Heart right ventricle (tissue), 16 donors: ENCODE results near the gene GPSM3. TPM values are rescaled to one million over a fixed set of nuclear protein-coding genes. Genes with fewer than 3 reads are reported as not detected.
A peak's percentile ranks its signal among the peaks of the same experiment; 100 is the strongest.

Source experiments
- ATAC-seq, 8 donors: fragments of 200-7000 bp; cut with Tn5 transposase; one replicate each; pipeline ENCODE4 v1.9.1; 2020; ENCODE audit warnings: mild to moderate bottlenecking in 8 of 8, moderate library complexity in 8 of 8, moderate number of reproducible peaks in 1 of 8
- DNase-seq, 2 donors: peaks; one replicate each; pipeline ENCODE4 v3.0.0-alpha.2; 2020
- H3K27ac ChIP-seq, 10 donors: fragments of 200-600 bp; sonication (generic) in 2 of 10; one replicate each; pipeline versions ENCODE4 v1.5.0 to v1.8.0; 2020 to 2022; ENCODE audit warnings: mild to moderate bottlenecking in 3 of 10
- H3K27me3 ChIP-seq, 7 donors: fragments of 200-600 bp; one replicate each; pipeline ENCODE4 v1.8.0; 2021 to 2022; ENCODE audit warnings: mild to moderate bottlenecking in 2 of 7
- H3K36me3 ChIP-seq, 9 donors: fragments of 200-600 bp; sonication (generic) in 1 of 9; one replicate each; pipeline versions ENCODE4 v1.5.0 to v1.8.0; 2020 to 2022; ENCODE audit warnings: mild to moderate bottlenecking in 2 of 9
- H3K4me1 ChIP-seq, 9 donors: fragments of 200-600 bp; sonication (generic) in 1 of 9; one replicate each; pipeline versions ENCODE4 v1.5.0 to v1.8.0; 2020 to 2022; ENCODE audit warnings: mild to moderate bottlenecking in 4 of 9
- H3K4me3 ChIP-seq, 10 donors: fragments of 200-600 bp; sonication (generic) in 2 of 10; one replicate each; pipeline versions ENCODE4 v1.5.0 to v1.8.0; 2020 to 2022; ENCODE audit warnings: mild to moderate bottlenecking in 7 of 10, moderate library complexity in 2 of 10
- H3K9me3 ChIP-seq, 11 donors: fragments of 200-600 bp in 10 of 11; sonication (generic) in 2 of 11; one replicate each; pipeline versions ENCODE4 v1.5.0 to v1.8.0; 2013 to 2022; ENCODE audit warnings: mild to moderate bottlenecking in 2 of 11, control low read depth in 1 of 11, moderate library complexity in 1 of 11
- CTCF ChIP-seq, 9 donors: fragments of 200-600 bp; sonication (generic) in 2 of 9; IDR thresholded peaks; one replicate each; pipeline versions ENCODE4 v1.5.0 to v1.8.0; 2021 to 2022; ENCODE audit warnings: antibody characterized with exemption in 9 of 9, mild to moderate bottlenecking in 5 of 9, moderate library complexity in 1 of 9
- WGBS, 2 donors: extraction: QIAGEN DNeasy Blood & Tissue Kit; methylation state at CpG; one replicate each; pipeline ENCODE4 v1.1.7; 2013; ENCODE audit warnings: inconsistent platforms in 1 of 2; 5-methylcytosine and 5-hydroxymethylcytosine counted together
- intact Hi-C, 10 donors: fragments of 100-400 bp; cut with DNase I; formaldehyde crosslinking; loops; one replicate each; pipeline versions ENCODE4 v1.11.1 to v1.14.2; 2022
- polyA plus RNA-seq, 2 donors: library from polyadenylated mRNA; stranded (reverse); fragments of 200-250 nt; gene quantifications; one replicate each; pipeline ENCODE4 v1.2.3, GENCODE V29; 2013
- total RNA-seq, 10 donors: library from RNA; stranded (reverse); fragmentation: NEBNext Ultra II Directional in 3 of 10; extraction: Animal tissue kit (Norgen Biotek cat#: 25700) in 3 of 10; gene quantifications; one replicate each; pipeline versions ENCODE4 v1.2.1 to v1.2.4, GENCODE V29; 2021 to 2023
- donor health status: Arrhythmogenic right ventricular cardiomyopathy.
- donor health status: ischemic (EF 13 %, LVEDD 7.1; RV severe dilation, severe dysfunction).
- donor health status: healthy with polysubstance abuse.
- donor health status: DM: no; HTN: yes; CAD: no.
- donor health status: DM: no; HTN: no; CAD: no.
- donor health status: ischemic (EF 25% LVEDD 6.9; RV normal size, moderate dysfunction).
- donor health status: ischemic (EF 25% LVEDD 5.7; RV mildly dilated, moderate dysfunction).
- donor health status: healthy.
- donor health status: DM: yes; HTN: yes; CAD: no.
- donor health status: Ischemic cardiomyopathy.
- donor health status: ischemic (EF 35%, LVEDD 5.7; RV mildly dilated, moderate dysfunction).
- donor health status: nonischemic (EF 11% LVEDD 7.7; RV severe dilation, severe dysfunction).
- donor health status: DM: yes; HTN: yes; CAD: no.
- donor health status: PGD.
- donor health status: ischemic (EF 29% LVEDD 5.4; RV normal size, mild dysfunction).
- donor health status: nonischemic (EF 23%, LVEDD 6.1; RV moderate dilation, normal function).

The GPSM3 gene
- total and polyA plus RNA-seq, 12 donors, result 2.4 to 28.0 (median 4.6) TPM

GRCh38 chr6:32167154-32167760 is 25.2 kb downstream of the GPSM3 start:
- Histone ChIP-seq H3K4me1 (peaks cover 0 to 9% (median 0%) of the 10 kb centered on the region in 9 donors), H3K4me3 (no peak overlapping the region), H3K27me3 (no peaks in the 10 kb centered on the region), H3K27ac (peak overlapping the region in 5 of 10 donors; percentile 7 to 64 (median 16)), H3K36me3 (peaks cover 0 to 86% (median 25%) of the 10 kb centered on the region in 9 donors), H3K9me3 (no peaks in the 10 kb centered on the region)
- no peak for DNase-seq
- peak in 1 of 8 donors; percentile 6 for ATAC-seq
- TF ChIP-seq CTCF (IDR thresholded peaks at IDR 0.05), result no peak
- intact Hi-C loops, result no loop called here
- WGBS, 2 donors, result 81 to 85% methylated on average over 31 to 32 of the region's 32 CpGs

DNA sequence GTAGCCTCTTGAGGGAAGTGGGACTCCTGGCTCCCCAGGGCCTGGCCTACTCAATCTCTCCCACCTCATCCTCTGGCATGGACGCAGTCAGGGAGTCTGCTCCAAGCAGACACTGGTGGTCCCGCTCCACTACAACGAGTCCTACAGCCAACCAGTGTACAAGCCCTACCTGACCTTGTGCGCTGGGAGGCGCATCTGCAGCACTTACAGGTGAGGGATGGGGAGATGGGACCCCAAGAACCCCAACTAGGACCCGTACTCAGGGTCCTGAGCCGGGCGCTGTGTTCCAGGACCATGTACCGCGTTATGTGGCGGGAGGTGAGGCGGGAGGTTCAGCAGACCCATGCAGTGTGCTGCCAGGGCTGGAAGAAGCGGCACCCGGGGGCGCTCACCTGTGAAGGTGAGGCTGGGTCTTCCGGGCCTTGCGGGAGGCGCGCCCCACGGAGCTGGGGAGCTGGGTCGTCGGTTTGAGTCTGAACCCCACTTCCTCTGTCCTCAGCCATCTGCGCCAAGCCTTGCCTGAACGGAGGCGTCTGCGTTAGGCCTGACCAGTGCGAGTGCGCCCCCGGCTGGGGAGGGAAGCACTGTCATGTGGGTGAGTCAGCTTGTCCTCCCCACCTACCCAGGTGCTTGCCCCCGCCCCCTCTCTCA is 25.9 kb downstream of the GPSM3 start:
- peaks cover 0 to 9% (median 0%) of the 10 kb centered on the region in 9 donors for H3K4me1 ChIP-seq
- no peak overlapping the region for H3K4me3 ChIP-seq
- no peaks in the 10 kb centered on the region for H3K27me3 ChIP-seq
- H3K36me3 ChIP-seq, result peaks cover 0 to 93% (median 25%) of the 10 kb centered on the region in 9 donors
- H3K9me3 ChIP-seq, result no peaks in the 10 kb centered on the region
- WGBS, 2 donors, result 78 to 88% methylated on average over 30 of the region's 30 CpGs
- no peak for TF ChIP-seq CTCF (IDR thresholded peaks at IDR 0.05)
- intact Hi-C loops, result no loop called here
- DNase-seq (no peak), ATAC-seq (peak in 1 of 8 donors; percentile 10)
- H3K27ac ChIP-seq, result peak overlapping the region in 2 of 10 donors; percentile 6 to 17

DNA sequence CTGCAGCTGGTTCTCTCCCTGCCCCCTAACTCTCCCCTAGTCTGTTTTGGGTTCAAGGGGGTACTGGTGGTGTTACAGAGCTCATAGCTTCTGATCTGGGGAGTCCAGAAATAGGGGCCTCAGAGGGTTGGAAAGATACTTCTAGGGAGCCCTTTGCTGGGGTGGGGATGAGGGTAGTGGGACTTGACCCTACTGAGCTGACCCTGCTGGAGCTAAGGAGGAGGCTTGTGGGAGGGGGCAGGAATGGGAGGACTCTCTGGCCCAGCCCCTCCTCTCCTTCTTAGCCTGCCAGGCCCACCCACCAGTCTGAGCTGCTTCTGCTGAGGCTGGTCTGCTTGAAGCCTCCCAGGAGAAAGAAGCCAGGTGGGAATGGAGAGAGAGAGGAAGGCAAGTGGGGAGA is 28.1 kb downstream of the GPSM3 start, which contains the start of gene EGFL8:
Gene EGFL8 (plus strand): TSS at position 301 of the 400 bp plus-strand sequence. CDS start 1,571 bp downstream, outside the sequence.
- H3K9me3 ChIP-seq, result no peaks in the 10 kb centered on the region
- TF ChIP-seq CTCF (IDR thresholded peaks at IDR 0.05), result no peak
- peaks cover 0 to 93% (median 25%) of the 10 kb centered on the region in 9 donors for H3K36me3 ChIP-seq
- H3K4me1 ChIP-seq, result peaks cover 0 to 9% (median 0%) of the 10 kb centered on the region in 9 donors
- intact Hi-C loops, result loop anchor here in 1 of 10 donors (5.0 kb wide), 1 partner anchor 42 kb away; no protein-coding TSS in a partner anchor
- no peaks in the 10 kb centered on the region for H3K27me3 ChIP-seq
- H3K27ac ChIP-seq, result peak within 1 kb of the TSS; percentile 26 to 83 (median 50)
- no peak for DNase-seq
- no peak for ATAC-seq
- no peak within 1 kb of the TSS for H3K4me3 ChIP-seq

- TF ChIP-seq CTCF (IDR thresholded peaks at IDR 0.05), result no peak
- Histone ChIP-seq H3K27me3 (no peaks in the 10 kb centered on the region), H3K27ac (peak overlapping the region; percentile 26 to 83 (median 50)), H3K4me3 (no peak overlapping the region), H3K9me3 (no peaks in the 10 kb centered on the region), H3K4me1 (peaks cover 0 to 9% (median 0%) of the 10 kb centered on the region in 9 donors), H3K36me3 (peaks cover 0 to 93% (median 29%) of the 10 kb centered on the region in 9 donors)
- intact Hi-C loops, result loop anchor here in 1 of 10 donors (5.0 kb wide), 1 partner anchor 41 kb away; no protein-coding TSS in a partner anchor
- DNase-seq, result no peak
- WGBS, 2 donors, result 79 to 89% methylated on average over 7 of the region's 7 CpGs
- ATAC-seq, result peak; percentile 18 to 67 (median 59)
These were observed 28.7 kb downstream of the GPSM3 start for GRCh38 chr6:32163559-32164258.
